PC-9 (cell line): ENCODE results near the gene GSX2. TPM values are rescaled to one million over a fixed set of nuclear protein-coding genes. Genes with fewer than 3 reads are reported as not detected.

Experiments used
- BruUV-seq: library from RNA; stranded (reverse); fragments of 400-500 nt; replicated peaks from 2 replicates; lab custom pipeline; 2021; lab: Mats Ljungman, UMichigan
- CTCF ChIA-PET: fragments of 300-600 bp; sonication (Branson Sonifier 250); formaldehyde crosslinking; loops from one replicate; lab custom pipeline; 2022; ENCODE audit warnings: antibody characterized with exemption; lab: Charles Lee
- POLR2A ChIA-PET: fragments of 300-600 bp; sonication (Branson Sonifier 250); formaldehyde crosslinking; loops from one replicate; lab custom pipeline; 2022; ENCODE audit warnings: antibody characterized with exemption; ENCODE audit not compliant: unreplicated experiment; lab: Charles Lee
- DNase-seq, 2 experiments: peaks; one replicate each; pipeline versions ENCODE4 v3.0.0 to v3.0.0-alpha.2; 2015 to 2022; ENCODE audit warnings: mixed read lengths in 1 of 2
- H2AFZ ChIP-seq: fragments of 200-600 bp; sonication (generic); 2 replicates; pipeline ENCODE4 v1.8.1; 2017; ENCODE audit warnings: antibody characterized with exemption
- H3F3A ChIP-seq: fragments of 200-600 bp; sonication (generic); 2 replicates; pipeline ENCODE4 v1.8.1; 2017; ENCODE audit warnings: antibody characterized with exemption, mild to moderate bottlenecking, low read depth; ENCODE audit not compliant: insufficient read depth
- H3K27ac ChIP-seq: fragments of 200-600 bp; sonication (generic); 2 replicates; pipeline ENCODE4 v1.6.1; 2016; ENCODE audit warnings: mixed run types
- H3K27me3 ChIP-seq: fragments of 200-600 bp; sonication (generic); 2 replicates; pipeline ENCODE4 v1.6.1; 2016; ENCODE audit warnings: low read depth, mixed run types; ENCODE audit not compliant: insufficient read depth
- H3K36me3 ChIP-seq: fragments of 200-600 bp; sonication (generic); 2 replicates; pipeline ENCODE4 v1.6.1; 2016; ENCODE audit warnings: low read depth, mixed run types
- H3K4me1 ChIP-seq: fragments of 200-600 bp; sonication (generic); replicated peaks from 2 replicates; pipeline ENCODE4 v1.6.1; 2016; ENCODE audit warnings: mixed run types; ENCODE audit not compliant: insufficient read depth
- H3K4me2 ChIP-seq: fragments of 200-600 bp; sonication (generic); 2 replicates; pipeline ENCODE4 v1.6.1; 2017; ENCODE audit warnings: mixed run types
- H3K4me3 ChIP-seq: fragments of 200-600 bp; sonication (generic); 2 replicates; pipeline ENCODE4 v1.6.1; 2016; ENCODE audit warnings: mixed run types
- H3K79me2 ChIP-seq: fragments of 200-600 bp; sonication (generic); 2 replicates; pipeline ENCODE4 v1.6.1; 2017; ENCODE audit warnings: low read depth, mixed run types
- H3K9me2 ChIP-seq: fragments of 200-600 bp; sonication (generic); 2 replicates; pipeline ENCODE4 v1.8.1; 2017; ENCODE audit warnings: mild to moderate bottlenecking; ENCODE audit not compliant: insufficient read depth
- H3K9me3 ChIP-seq: fragments of 200-600 bp; sonication (generic); 2 replicates; pipeline ENCODE4 v1.8.1; 2016; ENCODE audit warnings: low read depth; ENCODE audit not compliant: insufficient read depth
- H4K20me1 ChIP-seq: fragments of 200-600 bp; sonication (generic); 2 replicates; pipeline ENCODE4 v1.8.1; 2017; ENCODE audit not compliant: insufficient read depth
- EZH2 ChIP-seq: fragments of 200-600 bp; sonication (generic); IDR thresholded peaks from 2 replicates; pipeline ENCODE4 v1.8.0; 2017; ENCODE audit warnings: antibody characterized with exemption, low read depth
- intact Hi-C: fragments of 100-400 bp; cut with micrococcal nuclease; formaldehyde crosslinking; loops from one replicate; pipeline ENCODE4 v1.10.0; 2022; ENCODE audit not compliant: unreplicated experiment
- total RNA-seq: library from RNA; stranded (reverse); gene quantifications from 2 replicates; pipeline ENCODE4 v1.2.3, GENCODE V29; 2021
- TF ChIP-seq, protein P1 (sequence below): fragments of 200-600 bp; sonication (generic); conservative IDR thresholded peaks from 2 replicates; pipeline ENCODE4 v1.6.1; 2017; ENCODE audit warnings: mixed run types, antibody characterized with exemption, mild to moderate bottlenecking, moderate library complexity

GSX2 gene
- total RNA-seq, 1 experiment from 2014 or later: not detected

DNA sequence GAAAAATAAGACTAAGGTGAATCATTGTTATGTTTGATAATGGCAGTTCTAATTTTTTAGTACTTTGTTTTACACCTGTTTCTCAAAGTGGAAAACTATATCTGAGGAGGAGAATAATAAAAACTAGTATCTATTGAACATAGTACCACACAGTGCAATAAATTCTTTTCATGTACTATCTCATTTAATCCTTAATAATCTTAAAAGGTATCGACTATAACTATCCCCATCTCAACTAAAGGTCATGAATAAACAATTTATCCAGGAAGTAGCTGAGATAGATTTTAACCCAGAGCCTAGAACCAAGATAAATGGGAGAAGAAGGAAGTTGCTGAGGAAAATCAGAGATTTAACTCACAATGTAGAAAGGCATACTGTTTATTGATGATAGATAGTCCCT is 38.1 kb upstream of the GSX2 start:
- TF ChIP-seq, protein P1, sequence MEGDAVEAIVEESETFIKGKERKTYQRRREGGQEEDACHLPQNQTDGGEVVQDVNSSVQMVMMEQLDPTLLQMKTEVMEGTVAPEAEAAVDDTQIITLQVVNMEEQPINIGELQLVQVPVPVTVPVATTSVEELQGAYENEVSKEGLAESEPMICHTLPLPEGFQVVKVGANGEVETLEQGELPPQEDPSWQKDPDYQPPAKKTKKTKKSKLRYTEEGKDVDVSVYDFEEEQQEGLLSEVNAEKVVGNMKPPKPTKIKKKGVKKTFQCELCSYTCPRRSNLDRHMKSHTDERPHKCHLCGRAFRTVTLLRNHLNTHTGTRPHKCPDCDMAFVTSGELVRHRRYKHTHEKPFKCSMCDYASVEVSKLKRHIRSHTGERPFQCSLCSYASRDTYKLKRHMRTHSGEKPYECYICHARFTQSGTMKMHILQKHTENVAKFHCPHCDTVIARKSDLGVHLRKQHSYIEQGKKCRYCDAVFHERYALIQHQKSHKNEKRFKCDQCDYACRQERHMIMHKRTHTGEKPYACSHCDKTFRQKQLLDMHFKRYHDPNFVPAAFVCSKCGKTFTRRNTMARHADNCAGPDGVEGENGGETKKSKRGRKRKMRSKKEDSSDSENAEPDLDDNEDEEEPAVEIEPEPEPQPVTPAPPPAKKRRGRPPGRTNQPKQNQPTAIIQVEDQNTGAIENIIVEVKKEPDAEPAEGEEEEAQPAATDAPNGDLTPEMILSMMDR: no peak
- TF ChIP-seq EZH2: no peak
- BruUV-seq: no TSS peak
- peaks cover 69% of the 10 kb centered on the region for H3K79me2 ChIP-seq
- peaks cover 11% of the 10 kb centered on the region; the same call in 1 of the 2 replicates for H4K20me1 ChIP-seq
- H3K36me3 ChIP-seq: 0 out of 2 replicates have a peak, but pooled peaks cover 4% of the 10 kb centered on the region
- H2AFZ ChIP-seq: no peak overlapping the region
- no peak overlapping the region for H3K4me3 ChIP-seq
- H3K27ac ChIP-seq: no peak overlapping the region
- H3K4me2 ChIP-seq: peak overlapping the region; percentile 84
- peaks cover 32% of the 10 kb centered on the region for H3K4me1 ChIP-seq
- H3K9me2 ChIP-seq: no peaks in the 10 kb centered on the region
- ChIA-PET CTCF (no interaction called here), POLR2A (no interaction called here)
- H3K9me3 ChIP-seq: no peaks in the 10 kb centered on the region
- H3F3A ChIP-seq: peaks cover 6% of the 10 kb centered on the region; the same call in 1 of the 2 replicates
- intact Hi-C loops: loop anchor here (5.0 to 10.0 kb wide), 2 partner anchors 90 to 153 kb away; no protein-coding TSS in a partner anchor
- DNase-seq: no peak
- no peaks in the 10 kb centered on the region for H3K27me3 ChIP-seq

DNA sequence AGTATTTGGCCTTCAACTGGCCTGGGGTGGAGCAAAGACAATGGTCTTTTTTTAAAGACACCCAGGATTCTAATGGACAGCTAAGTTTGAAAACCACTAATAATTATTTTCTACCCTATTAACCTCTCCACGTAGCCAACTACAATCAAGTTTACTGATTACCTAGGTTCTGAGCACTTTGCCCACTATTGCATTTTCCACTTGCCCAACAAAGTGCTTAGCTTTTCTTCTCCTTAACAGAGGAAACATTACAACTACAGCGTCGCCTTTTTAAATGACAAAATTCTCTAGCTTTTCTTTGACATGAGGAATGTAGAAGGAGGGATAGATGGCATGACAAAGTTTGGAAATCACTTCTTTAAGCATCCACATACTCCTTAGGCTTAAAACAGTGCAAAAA is 37.6 kb upstream of the GSX2 start:
- no TSS peak for BruUV-seq
- Histone ChIP-seq H3K27ac (0 out of 2 replicates have a peak overlapping the region, but pooled peaks have one; percentile 52), H3F3A (peaks cover 11% of the 10 kb centered on the region; the same call in 1 of the 2 replicates), H3K4me3 (peak overlapping the region; percentile 90), H3K4me1 (peaks cover 37% of the 10 kb centered on the region), H3K4me2 (peak overlapping the region; percentile 84), H3K9me3 (no peaks in the 10 kb centered on the region), H3K27me3 (no peaks in the 10 kb centered on the region), H3K79me2 (peaks cover 64% of the 10 kb centered on the region), H3K9me2 (no peaks in the 10 kb centered on the region), H2AFZ (no peak overlapping the region), H4K20me1 (peaks cover 8% of the 10 kb centered on the region; the same call in 1 of the 2 replicates), H3K36me3 (0 out of 2 replicates have a peak, but pooled peaks cover 4% of the 10 kb centered on the region)
- ChIA-PET POLR2A (no interaction called here), CTCF (no interaction called here)
- no peak for DNase-seq
- intact Hi-C loops: loop anchor here (5.0 to 10.0 kb wide), 2 partner anchors 90 to 152 kb away; no protein-coding TSS in a partner anchor
- no peak for TF ChIP-seq EZH2
- TF ChIP-seq, protein P1: no peak

DNA sequence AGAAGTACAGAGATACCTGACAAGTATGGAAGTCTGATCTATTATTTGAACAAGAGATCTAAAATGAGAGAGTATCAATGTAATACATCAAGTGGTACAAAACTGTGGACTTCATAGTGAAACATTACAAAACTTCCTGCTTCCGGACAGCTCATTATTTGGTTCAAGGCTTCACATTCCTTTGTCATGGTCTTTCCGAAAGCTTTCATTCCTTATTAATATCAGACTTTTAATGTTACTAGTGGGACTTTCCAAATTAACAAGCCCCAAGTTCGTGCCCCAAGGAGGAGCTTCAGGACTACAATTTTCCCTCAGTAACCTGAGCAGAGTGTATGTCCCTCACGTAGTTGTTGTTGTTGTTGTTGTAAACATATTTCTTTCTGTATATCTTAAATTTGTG is 36.7 kb upstream of the GSX2 start:
- Histone ChIP-seq H2AFZ (peak overlapping the region; percentile 87), H3K27ac (peak overlapping the region; percentile 52), H3K4me2 (peak overlapping the region; percentile 84), H3K4me3 (peak overlapping the region; percentile 90), H3K4me1 (peaks cover 41% of the 10 kb centered on the region), H3K9me3 (no peaks in the 10 kb centered on the region), H3F3A (peaks cover 15% of the 10 kb centered on the region; the same call in 1 of the 2 replicates), H3K27me3 (no peaks in the 10 kb centered on the region), H3K36me3 (0 out of 2 replicates have a peak, but pooled peaks cover 4% of the 10 kb centered on the region), H3K9me2 (no peaks in the 10 kb centered on the region), H3K79me2 (peaks cover 55% of the 10 kb centered on the region), H4K20me1 (peaks cover 8% of the 10 kb centered on the region; the same call in 1 of the 2 replicates)
- POLR2A ChIA-PET: interaction anchor here (0.6 to 0.7 kb wide), 2 partner anchors 154 to 944 kb away, joined by 3 to 9 read pairs; no protein-coding TSS in a partner anchor
- BruUV-seq: no TSS peak
- no peak for TF ChIP-seq EZH2
- TF ChIP-seq, protein P1: no peak
- CTCF ChIA-PET: no interaction called here
- peak in 1 of 2 experiments; percentile 48 for DNase-seq
- intact Hi-C loops: loop anchor here (5.0 to 10.0 kb wide), 2 partner anchors 89 to 152 kb away; no protein-coding TSS in a partner anchor
